Naive B cell (primary cell): Measurements from ENCODE around the gene IFITM10. TPM values are rescaled to one million over a fixed set of nuclear protein-coding genes. Genes with fewer than 3 reads are reported as not detected.

Source experiments
- ATAC-seq, 2 donors: fragments of 150-1000 bp; cut with Tn5 transposase; 2 replicates each; pipeline ENCODE4 v1.10.0; 2021; ENCODE audit warnings: low read depth in 2 of 2, mild to moderate bottlenecking in 2 of 2, moderate library complexity in 2 of 2
- DNase-seq: peaks from one replicate; pipeline ENCODE4 v3.0.0; 2022
- H3K27ac Mint-ChIP-seq, 6 donors: one replicate each; pipeline ENCODE4 v1.8.0; 2020 to 2022; ENCODE audit warnings: mild to moderate bottlenecking in 6 of 6, mixed read lengths in 6 of 6, moderate library complexity in 5 of 6, inconsistent platforms in 2 of 6
- H3K27me3 Mint-ChIP-seq, 3 donors: one replicate each; pipeline ENCODE4 v1.8.0; 2021 to 2022; ENCODE audit warnings: mixed read lengths in 3 of 3, mild to moderate bottlenecking in 1 of 3
- H3K36me3 Mint-ChIP-seq, 2 donors: one replicate each; pipeline ENCODE4 v1.8.0; 2020 to 2022; ENCODE audit warnings: mixed read lengths in 2 of 2, inconsistent platforms in 1 of 2, mild to moderate bottlenecking in 1 of 2
- H3K4me1 Mint-ChIP-seq, 3 donors: one replicate each; pipeline ENCODE4 v1.8.0; 2020 to 2022; ENCODE audit warnings: mixed read lengths in 3 of 3, inconsistent platforms in 1 of 3, mild to moderate bottlenecking in 1 of 3, moderate library complexity in 1 of 3
- H3K4me3 Mint-ChIP-seq, 8 donors: one replicate each; pipeline ENCODE4 v1.8.0; 2020 to 2022; ENCODE audit warnings: mild to moderate bottlenecking in 8 of 8, mixed read lengths in 8 of 8, moderate library complexity in 8 of 8, inconsistent platforms in 2 of 8
- H3K9me3 Mint-ChIP-seq, 7 donors: one replicate each; pipeline ENCODE4 v1.8.0; 2020 to 2022; ENCODE audit warnings: mixed read lengths in 7 of 7, mild to moderate bottlenecking in 5 of 7, inconsistent platforms in 2 of 7, moderate library complexity in 1 of 7
- polyA plus RNA-seq, 6 donors: library from polyadenylated mRNA; unstranded; fragments of 300-500 nt; fragmentation: Illumina TruSeq; gene quantifications; one replicate each; pipeline ENCODE4 v1.2.3, GENCODE V29; 2021; ENCODE audit warnings: low read depth in 6 of 6

IFITM10 gene
- polyA plus RNA-seq, 6 donors from 2014 or later: not detected

DNA sequence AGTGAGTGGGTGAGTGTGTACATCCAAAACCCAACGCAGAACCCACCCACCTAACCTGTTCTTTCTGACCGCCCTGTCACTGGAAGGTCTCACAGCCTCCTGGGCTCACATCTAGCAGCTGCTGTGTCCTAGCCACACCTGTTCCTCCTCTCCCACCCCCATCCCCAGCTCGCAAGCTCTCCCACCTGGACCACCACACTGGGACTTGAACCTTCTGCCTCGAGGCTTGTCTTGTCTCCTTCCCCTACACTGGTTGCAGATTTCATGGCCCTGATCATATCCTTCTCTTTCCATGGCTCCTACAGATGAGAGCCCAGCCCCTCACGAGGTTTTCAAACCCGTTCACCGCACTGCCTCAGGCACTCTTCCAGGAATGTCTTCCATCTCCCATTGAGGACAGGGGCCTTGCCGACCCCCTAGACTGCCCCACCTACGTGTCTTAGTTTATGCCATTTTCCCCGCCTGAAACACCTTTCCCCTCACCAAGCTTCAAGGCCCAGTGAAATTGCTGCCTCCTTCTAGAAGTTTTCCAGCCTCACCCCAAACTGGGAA lies 6.7 kb downstream of the IFITM10 start:
- Mint-ChIP-seq H3K36me3 (no peaks in the 10 kb centered on the region), H3K4me3 (no peak overlapping the region), H3K4me1 (peaks cover 0 to 4% (median 0%) of the 10 kb centered on the region in 3 donors), H3K27ac (no peak overlapping the region), H3K9me3 (peaks cover 0 to 9% (median 4%) of the 10 kb centered on the region in 7 donors), H3K27me3 (peaks cover 0 to 13% (median 6%) of the 10 kb centered on the region in 3 donors)
- no peak for DNase-seq
- no peak for ATAC-seq

DNA sequence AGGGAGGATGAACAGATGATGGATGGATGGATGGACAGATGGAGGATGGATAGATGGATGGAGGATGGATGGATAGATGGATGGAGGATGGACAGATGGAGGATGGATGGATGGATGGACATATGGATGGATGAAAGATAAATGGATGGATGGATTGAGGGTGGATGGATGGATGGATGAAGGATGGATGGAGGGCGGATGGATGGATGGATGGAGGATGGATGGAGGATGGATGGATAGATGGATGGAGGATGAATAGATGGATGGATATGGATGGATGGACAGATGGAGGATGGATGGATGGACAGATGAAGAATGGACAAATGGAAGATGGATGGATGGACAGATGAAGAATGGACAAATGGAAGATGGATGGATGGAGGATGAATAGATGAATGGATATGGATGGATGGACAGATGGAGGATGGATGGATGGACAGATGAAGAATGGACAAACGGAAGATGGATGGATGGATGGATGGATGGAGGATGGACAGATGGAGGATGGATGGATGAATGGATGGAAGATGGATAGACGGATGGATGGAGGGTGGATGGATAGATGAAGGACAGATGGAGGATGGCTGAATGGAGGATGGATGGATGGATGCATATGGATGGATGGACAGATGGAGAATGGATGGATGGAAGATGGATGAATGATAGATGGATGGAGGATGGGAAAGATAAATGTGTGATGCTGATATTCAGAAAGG lies 7.4 kb downstream of the IFITM10 start:
- Mint-ChIP-seq H3K4me3 (no peak overlapping the region), H3K27ac (no peak overlapping the region), H3K36me3 (no peaks in the 10 kb centered on the region), H3K27me3 (peaks cover 6 to 20% (median 13%) of the 10 kb centered on the region in 3 donors), H3K4me1 (peaks cover 0 to 4% (median 0%) of the 10 kb centered on the region in 3 donors), H3K9me3 (peaks cover 2 to 12% (median 6%) of the 10 kb centered on the region in 7 donors)
- DNase-seq (no peak), ATAC-seq (no peak)

- H3K36me3 Mint-ChIP-seq: no peaks in the 10 kb centered on the region
- no peak overlapping the region for H3K4me3 Mint-ChIP-seq
- DNase-seq (no peak), ATAC-seq (no peak)
- peaks cover 0 to 4% (median 0%) of the 10 kb centered on the region in 3 donors for H3K4me1 Mint-ChIP-seq
- H3K27ac Mint-ChIP-seq: no peak overlapping the region
- peaks cover 7 to 26% (median 19%) of the 10 kb centered on the region in 3 donors for H3K27me3 Mint-ChIP-seq
- H3K9me3 Mint-ChIP-seq: peaks cover 8 to 17% (median 12%) of the 10 kb centered on the region in 7 donors
Measured at GRCh38 chr11:1742371-1742770, 8.0 kb downstream of the IFITM10 start.

GRCh38 chr11:1741741-1742140 lies 8.7 kb downstream of the IFITM10 start:
- H3K9me3 Mint-ChIP-seq: peaks cover 11 to 23% (median 15%) of the 10 kb centered on the region in 7 donors
- no peak for ATAC-seq
- peaks cover 7 to 28% (median 20%) of the 10 kb centered on the region in 3 donors for H3K27me3 Mint-ChIP-seq
- H3K4me3 Mint-ChIP-seq: no peak overlapping the region
- H3K27ac Mint-ChIP-seq: no peak overlapping the region
- peaks cover 0 to 4% (median 0%) of the 10 kb centered on the region in 3 donors for H3K4me1 Mint-ChIP-seq
- peaks cover 0 to 2% of the 10 kb centered on the region in 2 donors for H3K36me3 Mint-ChIP-seq
- no peak for DNase-seq

DNA sequence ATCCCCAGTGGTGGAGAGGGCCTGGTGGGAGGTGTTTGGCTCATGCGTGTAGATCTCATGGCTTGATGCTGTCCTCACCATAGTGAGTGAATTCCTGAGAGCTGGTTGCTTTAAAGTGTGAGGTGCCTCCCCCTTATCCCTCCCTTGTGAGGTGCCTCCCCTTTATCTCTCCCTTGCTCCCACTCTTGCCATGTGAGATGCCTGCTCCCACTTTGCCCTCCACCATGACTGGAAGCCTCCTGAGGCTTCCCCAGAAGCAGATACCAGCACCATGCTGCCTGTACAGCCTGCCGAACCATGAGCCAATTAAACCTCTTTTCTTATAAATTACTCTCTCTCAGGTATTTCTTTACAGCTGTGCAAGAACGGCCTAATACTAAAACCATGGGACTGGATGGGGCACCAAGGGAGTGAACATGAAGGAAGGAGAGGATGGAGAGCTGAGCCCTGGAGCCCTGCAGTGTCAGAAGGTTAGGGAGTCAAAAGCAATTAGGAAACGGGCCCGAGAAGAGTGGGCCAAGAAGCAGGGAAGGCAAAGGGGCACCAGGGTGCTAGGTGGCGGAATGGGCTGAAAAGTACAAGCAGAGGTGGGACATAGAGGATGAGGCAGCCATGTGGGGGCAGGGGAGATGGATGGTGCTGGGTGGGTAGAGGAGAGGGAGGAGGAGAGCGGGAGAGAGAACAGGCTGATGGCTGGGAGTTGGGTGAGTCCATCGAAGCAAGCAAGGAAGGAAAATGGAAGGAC lies 9.4 kb downstream of the IFITM10 start:
- H3K27ac Mint-ChIP-seq: no peak overlapping the region
- H3K9me3 Mint-ChIP-seq: peaks cover 14 to 28% (median 21%) of the 10 kb centered on the region in 7 donors
- DNase-seq (no peak), ATAC-seq (no peak)
- peaks cover 0 to 10% of the 10 kb centered on the region in 2 donors for H3K36me3 Mint-ChIP-seq
- H3K4me3 Mint-ChIP-seq: no peak overlapping the region
- H3K27me3 Mint-ChIP-seq: peaks cover 12 to 36% (median 28%) of the 10 kb centered on the region in 3 donors
- peaks cover 0 to under 1% (median 0%) of the 10 kb centered on the region in 3 donors for H3K4me1 Mint-ChIP-seq

- Mint-ChIP-seq H3K9me3 (peaks cover 15 to 34% (median 27%) of the 10 kb centered on the region in 7 donors), H3K4me1 (no peaks in the 10 kb centered on the region), H3K27ac (no peak overlapping the region), H3K4me3 (peak overlapping the region in 1 of 8 donors; percentile 30), H3K27me3 (peaks cover 17 to 45% (median 34%) of the 10 kb centered on the region in 3 donors), H3K36me3 (peaks cover 0 to 16% of the 10 kb centered on the region in 2 donors)
- DNase-seq (no peak), ATAC-seq (no peak)
Measured at GRCh38 chr11:1739576-1739975, 10.8 kb downstream of the IFITM10 start.

GRCh38 chr11:1738380-1738779 lies 12.0 kb downstream of the IFITM10 start:
- Mint-ChIP-seq H3K4me3 (no peak overlapping the region), H3K27ac (no peak overlapping the region), H3K27me3 (peaks cover 17 to 56% (median 46%) of the 10 kb centered on the region in 3 donors), H3K36me3 (peaks cover 0 to 16% of the 10 kb centered on the region in 2 donors), H3K4me1 (peaks cover 0 to 5% (median 3%) of the 10 kb centered on the region in 3 donors), H3K9me3 (peaks cover 15 to 34% (median 27%) of the 10 kb centered on the region in 7 donors)
- no peak for DNase-seq
- no peak for ATAC-seq

DNA sequence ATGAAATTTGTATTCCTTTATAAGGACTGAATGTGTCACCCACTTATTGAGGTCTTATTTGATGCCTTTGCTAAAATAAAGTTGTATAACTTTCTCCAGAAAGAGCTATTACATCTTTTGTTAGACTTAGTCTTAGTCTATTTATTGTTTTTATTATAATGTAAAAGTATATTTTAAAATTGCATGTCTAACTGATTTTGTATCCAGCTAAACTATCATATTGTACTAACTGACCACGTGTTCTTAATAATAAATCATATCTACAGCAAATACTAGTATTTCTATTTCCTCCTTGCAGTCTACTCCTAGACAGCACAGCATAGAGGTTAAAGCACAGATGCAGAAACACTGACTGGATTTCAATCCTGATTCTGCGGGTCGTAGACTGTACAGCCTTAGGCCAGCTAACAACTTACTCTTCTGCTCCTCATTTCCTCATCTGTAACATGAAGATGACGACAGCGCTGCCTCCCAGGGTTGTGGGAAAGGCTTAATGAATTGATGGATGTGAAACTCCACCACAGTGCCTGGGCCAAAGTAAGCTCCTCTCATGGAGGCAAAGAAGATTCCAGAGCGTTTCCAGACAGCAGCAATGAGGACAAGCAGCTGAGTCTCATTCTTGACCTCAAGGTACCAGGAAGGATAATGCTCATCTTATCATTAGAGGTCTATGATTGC lies 13.2 kb downstream of the IFITM10 start:
- no peak for ATAC-seq
- DNase-seq: no peak
- Mint-ChIP-seq H3K4me3 (no peak overlapping the region), H3K9me3 (peaks cover 15 to 34% (median 27%) of the 10 kb centered on the region in 7 donors), H3K27ac (no peak overlapping the region), H3K27me3 (peaks cover 20 to 61% (median 50%) of the 10 kb centered on the region in 3 donors), H3K36me3 (peaks cover 0 to 16% of the 10 kb centered on the region in 2 donors), H3K4me1 (peaks cover 0 to 5% (median 4%) of the 10 kb centered on the region in 3 donors)

DNA sequence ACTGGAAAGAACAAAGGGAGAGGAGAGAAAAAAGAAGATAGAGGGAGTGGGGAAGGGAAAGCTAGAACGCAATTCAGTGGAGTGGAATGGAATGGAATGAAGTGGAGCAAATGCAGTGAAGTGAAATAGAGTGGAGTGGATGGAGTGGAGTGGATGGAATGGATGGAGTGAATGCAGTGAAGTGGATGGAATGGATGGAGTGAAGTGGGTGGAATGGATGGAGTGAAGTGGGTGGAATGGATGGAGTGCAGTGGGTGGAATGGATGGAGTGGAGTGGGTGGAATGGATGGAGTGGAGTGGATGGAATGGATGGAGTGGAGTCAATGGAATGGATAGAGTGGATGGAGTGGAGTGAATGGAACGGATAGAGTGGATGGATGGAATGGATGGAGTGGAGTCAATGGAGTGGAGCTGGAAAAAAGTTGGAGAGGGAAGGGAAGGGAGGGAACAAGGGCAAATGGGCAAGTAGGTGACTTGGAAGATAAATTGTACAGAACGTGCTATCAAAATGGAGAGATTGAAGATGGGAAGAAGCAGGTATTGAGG lies 13.9 kb downstream of the IFITM10 start:
- no peak for ATAC-seq
- Mint-ChIP-seq H3K36me3 (peaks cover 0 to 16% of the 10 kb centered on the region in 2 donors), H3K27me3 (peaks cover 23 to 68% (median 57%) of the 10 kb centered on the region in 3 donors), H3K9me3 (peaks cover 17 to 34% (median 27%) of the 10 kb centered on the region in 7 donors), H3K4me3 (no peak overlapping the region), H3K4me1 (peaks cover 3 to 7% (median 5%) of the 10 kb centered on the region in 3 donors), H3K27ac (no peak overlapping the region)
- no peak for DNase-seq

DNA sequence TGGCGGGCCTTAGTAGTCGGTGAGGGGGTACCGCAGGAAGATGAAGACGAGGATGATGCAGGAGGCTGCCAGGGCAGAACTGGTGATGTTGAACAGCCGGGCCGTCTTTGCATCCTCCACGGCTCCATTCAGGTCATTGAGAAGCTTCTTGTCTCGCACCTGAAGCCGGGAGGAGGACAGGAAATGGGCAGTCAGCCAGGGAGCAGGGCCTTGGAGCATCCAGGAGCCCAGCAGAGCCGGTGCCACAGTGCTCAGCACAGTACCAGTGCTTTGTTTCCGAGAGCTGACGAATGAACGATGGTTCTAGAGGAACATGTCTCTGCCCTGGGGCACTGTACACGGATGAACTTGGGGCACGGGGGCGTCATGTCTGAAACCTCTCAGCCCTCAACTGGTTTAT lies 15.1 kb downstream of the IFITM10 start:
- ATAC-seq (no peak), DNase-seq (no peak)
- Mint-ChIP-seq H3K36me3 (peaks cover 0 to 16% of the 10 kb centered on the region in 2 donors), H3K9me3 (peaks cover 17 to 34% (median 27%) of the 10 kb centered on the region in 7 donors), H3K4me1 (peaks cover 5 to 15% (median 7%) of the 10 kb centered on the region in 3 donors), H3K27me3 (peaks cover 32 to 77% (median 66%) of the 10 kb centered on the region in 3 donors), H3K27ac (no peak overlapping the region), H3K4me3 (no peak overlapping the region)

DNA sequence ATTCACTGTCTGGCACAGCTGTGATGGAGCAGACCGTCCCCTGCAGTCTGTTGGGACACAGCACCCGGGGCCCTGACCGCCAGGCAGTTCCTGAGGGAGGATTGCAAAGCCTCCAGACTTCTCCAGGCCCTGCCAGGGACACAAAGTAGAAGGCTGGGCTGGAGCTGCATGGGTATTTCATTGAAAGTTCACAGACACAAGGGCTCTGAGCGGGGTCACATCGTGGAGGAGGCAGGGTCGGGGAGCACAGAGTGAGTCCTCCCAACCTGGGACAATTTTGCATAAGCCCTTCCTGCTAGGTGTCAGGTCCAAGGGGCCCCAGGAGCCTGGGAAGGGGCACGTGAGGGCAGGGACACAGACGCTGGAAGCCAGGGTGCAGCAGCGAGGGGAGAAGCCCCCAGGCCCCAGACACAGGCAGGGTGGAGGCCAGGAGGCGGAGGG lies 15.7 kb downstream of the IFITM10 start:
- no peak overlapping the region for H3K27ac Mint-ChIP-seq
- H3K4me1 Mint-ChIP-seq: peaks cover 7 to 15% (median 11%) of the 10 kb centered on the region in 3 donors
- no peak overlapping the region for H3K4me3 Mint-ChIP-seq
- ATAC-seq (no peak), DNase-seq (no peak)
- peaks cover 37 to 74% (median 68%) of the 10 kb centered on the region in 3 donors for H3K27me3 Mint-ChIP-seq
- H3K9me3 Mint-ChIP-seq: peaks cover 17 to 34% (median 26%) of the 10 kb centered on the region in 7 donors
- H3K36me3 Mint-ChIP-seq: peaks cover 0 to 16% of the 10 kb centered on the region in 2 donors

GRCh38 chr11:1733716-1734640 lies 16.4 kb downstream of the IFITM10 start:
- DNase-seq: no peak
- peak overlapping the region in 2 of 8 donors; percentile 30 to 78 for H3K4me3 Mint-ChIP-seq
- peak overlapping the region in 1 of 6 donors; percentile 32 for H3K27ac Mint-ChIP-seq
- H3K4me1 Mint-ChIP-seq: peaks cover 10 to 18% (median 16%) of the 10 kb centered on the region in 3 donors
- H3K9me3 Mint-ChIP-seq: peaks cover 17 to 34% (median 26%) of the 10 kb centered on the region in 7 donors
- peaks cover 37 to 71% (median 69%) of the 10 kb centered on the region in 3 donors for H3K27me3 Mint-ChIP-seq
- no peak for ATAC-seq
- peaks cover 0 to 16% of the 10 kb centered on the region in 2 donors for H3K36me3 Mint-ChIP-seq
